WTC11 (cell line): ENCODE results near the gene SPEM1. TPM values are rescaled to one million over a fixed set of nuclear protein-coding genes. Genes with fewer than 3 reads are reported as not detected.

ENCODE experiments used
- ATAC-seq: fragments of 200-7000 bp; cut with Tn5 transposase; 2 replicates; pipeline ENCODE4 v1.10.0; 2021; ENCODE audit warnings: mild to moderate bottlenecking, moderate library complexity
- CTCF ChIA-PET: fragments of 300-600 bp; sonication (Branson Sonifier 250); formaldehyde crosslinking; loops from one replicate; lab custom pipeline; 2021; ENCODE audit warnings: antibody characterized with exemption; lab: Charles Lee
- POLR2A ChIA-PET: fragments of 350-600 bp; sonication (Branson Sonifier 250); formaldehyde crosslinking; loops from one replicate; lab custom pipeline; 2021; ENCODE audit warnings: antibody characterized with exemption; lab: Charles Lee
- DNase-seq: peaks from one replicate; pipeline ENCODE4 v3.0.0; 2021; ENCODE audit warnings: low spot score
- H3K27ac Mint-ChIP-seq: 2 replicates; pipeline ENCODE4 v1.8.0; 2021; ENCODE audit warnings: mixed read lengths
- H3K27me3 Mint-ChIP-seq: 2 replicates; pipeline ENCODE4 v1.8.0; 2021; ENCODE audit warnings: low read depth, mild to moderate bottlenecking, moderate library complexity, mixed read lengths
- H3K36me3 Mint-ChIP-seq: 2 replicates; pipeline ENCODE4 v1.8.0; 2021; ENCODE audit warnings: mixed read lengths
- H3K4me1 Mint-ChIP-seq: 2 replicates; pipeline ENCODE4 v1.8.0; 2022; ENCODE audit warnings: mixed read lengths
- H3K4me3 Mint-ChIP-seq: 2 replicates; pipeline ENCODE4 v1.8.0; 2021; ENCODE audit warnings: mild to moderate bottlenecking, moderate library complexity, mixed read lengths
- H3K9me3 Mint-ChIP-seq: 2 replicates; pipeline ENCODE4 v1.8.0; 2021; ENCODE audit warnings: mixed read lengths
- ATF1 ChIP-seq: sonication (generic); formaldehyde crosslinking; IDR thresholded peaks from 2 replicates; pipeline ENCODE4 v1.8.1; 2023; ENCODE audit warnings: mild to moderate bottlenecking, moderate library complexity, missing genetic modification reagents
- CREM ChIP-seq: sonication (generic); formaldehyde crosslinking; IDR thresholded peaks from 2 replicates; pipeline ENCODE4 v1.8.1; 2022; ENCODE audit warnings: mild to moderate bottlenecking, missing genetic modification reagents, moderate library complexity
- E2F5 ChIP-seq: sonication (generic); formaldehyde crosslinking; IDR thresholded peaks from 2 replicates; pipeline ENCODE4 v1.8.1; 2022; ENCODE audit warnings: mild to moderate bottlenecking, moderate library complexity, missing genetic modification reagents
- GABPB1 ChIP-seq: sonication (generic); formaldehyde crosslinking; IDR thresholded peaks from 2 replicates; pipeline ENCODE4 v1.8.1; 2023; ENCODE audit warnings: mild to moderate bottlenecking, missing genetic modification reagents
- HMGA2 ChIP-seq: fragments of 250-450 bp; sonication (Bioruptor Pico); IDR thresholded peaks from 2 replicates; pipeline ENCODE4 v1.4.0; 2021; ENCODE audit warnings: mild to moderate bottlenecking, moderate library complexity
- PRRX2 ChIP-seq: fragments of 250-450 bp; sonication (Bioruptor Pico); IDR thresholded peaks from 2 replicates; pipeline ENCODE4 v1.8.0; 2021; ENCODE audit warnings: mild to moderate bottlenecking
- RELA ChIP-seq: sonication (generic); formaldehyde crosslinking; IDR thresholded peaks from 2 replicates; pipeline ENCODE4 v1.8.1; 2022; ENCODE audit warnings: missing genetic modification reagents, mild to moderate bottlenecking, borderline replicate concordance
- SMAD3 ChIP-seq: sonication (generic); formaldehyde crosslinking; IDR thresholded peaks from 2 replicates; pipeline ENCODE4 v1.8.0; 2022; ENCODE audit warnings: missing genetic modification reagents, mild to moderate bottlenecking, borderline replicate concordance
- TCF7 ChIP-seq: sonication (generic); formaldehyde crosslinking; IDR thresholded peaks from 2 replicates; pipeline ENCODE4 v1.8.0; 2022; ENCODE audit warnings: mild to moderate bottlenecking, low read depth, missing genetic modification reagents, moderate library complexity
- TEAD1 ChIP-seq: sonication (generic); formaldehyde crosslinking; IDR thresholded peaks from 2 replicates; pipeline ENCODE4 v1.8.0; 2022; ENCODE audit warnings: mild to moderate bottlenecking, missing genetic modification reagents
- TEAD4 ChIP-seq: sonication (generic); formaldehyde crosslinking; IDR thresholded peaks from 2 replicates; pipeline ENCODE4 v1.8.0; 2022; ENCODE audit warnings: mild to moderate bottlenecking, missing genetic modification reagents
- ZNF416 ChIP-seq: fragments of 250-450 bp; sonication (Bioruptor Pico); IDR thresholded peaks from 2 replicates; pipeline ENCODE4 v1.9.0; 2021; ENCODE audit warnings: mild to moderate bottlenecking, inconsistent platforms
- ZNF532 ChIP-seq: fragments of 250-450 bp; sonication (Bioruptor Pico); IDR thresholded peaks from 2 replicates; pipeline ENCODE4 v1.9.0; 2021; ENCODE audit warnings: mild to moderate bottlenecking, borderline replicate concordance
- total RNA-seq: library from RNA; stranded (reverse); gene quantifications from 3 replicates; pipeline ENCODE4 v1.2.3, GENCODE V29; 2021
- TF ChIP-seq, protein P1 (sequence below): sonication (generic); formaldehyde crosslinking; IDR thresholded peaks from 2 replicates; pipeline ENCODE4 v1.8.0; 2022; ENCODE audit warnings: mild to moderate bottlenecking, missing genetic modification reagents
- TF ChIP-seq, protein P2 (sequence below): sonication (generic); formaldehyde crosslinking; IDR thresholded peaks from 2 replicates; pipeline ENCODE4 v1.8.0; 2022; ENCODE audit warnings: mild to moderate bottlenecking, missing genetic modification reagents
- TF ChIP-seq, protein P3 (sequence below): fragments of 250-450 bp; sonication (Bioruptor Pico); conservative IDR thresholded peaks from 2 replicates; pipeline ENCODE4 v1.9.0; 2021; ENCODE audit warnings: mild to moderate bottlenecking

Gene SPEM1
- total RNA-seq, 1 experiment from 2014 or later = 0.35 TPM

DNA sequence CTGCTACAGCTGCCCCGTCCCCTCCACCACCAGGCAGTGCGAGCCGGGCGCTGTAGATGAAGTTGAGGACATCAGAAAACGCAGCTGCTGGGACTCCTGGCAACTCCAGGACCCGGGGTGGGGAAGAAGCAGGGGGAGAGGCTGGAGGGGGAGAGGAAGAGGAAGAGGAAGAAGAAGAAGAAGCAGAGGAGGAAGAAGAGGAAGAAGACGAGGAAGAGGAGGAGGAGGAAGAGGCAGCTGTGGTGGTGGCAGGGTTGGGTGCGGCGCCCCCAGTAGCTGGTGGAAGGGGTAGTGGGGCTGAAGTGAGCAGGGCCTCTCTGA is 46.2 kb downstream of the SPEM1 start (continued):
- TF ChIP-seq ZNF532 (no peak), GABPB1 (CRISPR knock-in tag) (no peak), PRRX2 (CRISPR knock-in tag) (no peak), SMAD3 (CRISPR knock-in tag) (no peak), ATF1 (CRISPR knock-in tag) (no peak), TEAD1 (CRISPR knock-in tag) (no peak)
- TF ChIP-seq, protein P1, sequence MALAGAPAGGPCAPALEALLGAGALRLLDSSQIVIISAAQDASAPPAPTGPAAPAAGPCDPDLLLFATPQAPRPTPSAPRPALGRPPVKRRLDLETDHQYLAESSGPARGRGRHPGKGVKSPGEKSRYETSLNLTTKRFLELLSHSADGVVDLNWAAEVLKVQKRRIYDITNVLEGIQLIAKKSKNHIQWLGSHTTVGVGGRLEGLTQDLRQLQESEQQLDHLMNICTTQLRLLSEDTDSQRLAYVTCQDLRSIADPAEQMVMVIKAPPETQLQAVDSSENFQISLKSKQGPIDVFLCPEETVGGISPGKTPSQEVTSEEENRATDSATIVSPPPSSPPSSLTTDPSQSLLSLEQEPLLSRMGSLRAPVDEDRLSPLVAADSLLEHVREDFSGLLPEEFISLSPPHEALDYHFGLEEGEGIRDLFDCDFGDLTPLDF (CRISPR knock-in tag) = no peak
- TF ChIP-seq, protein P2, sequence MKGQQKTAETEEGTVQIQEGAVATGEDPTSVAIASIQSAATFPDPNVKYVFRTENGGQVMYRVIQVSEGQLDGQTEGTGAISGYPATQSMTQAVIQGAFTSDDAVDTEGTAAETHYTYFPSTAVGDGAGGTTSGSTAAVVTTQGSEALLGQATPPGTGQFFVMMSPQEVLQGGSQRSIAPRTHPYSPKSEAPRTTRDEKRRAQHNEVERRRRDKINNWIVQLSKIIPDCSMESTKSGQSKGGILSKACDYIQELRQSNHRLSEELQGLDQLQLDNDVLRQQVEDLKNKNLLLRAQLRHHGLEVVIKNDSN = no peak
- TF ChIP-seq, all 79 proteins: peak for 0

- TF ChIP-seq, protein P3, sequence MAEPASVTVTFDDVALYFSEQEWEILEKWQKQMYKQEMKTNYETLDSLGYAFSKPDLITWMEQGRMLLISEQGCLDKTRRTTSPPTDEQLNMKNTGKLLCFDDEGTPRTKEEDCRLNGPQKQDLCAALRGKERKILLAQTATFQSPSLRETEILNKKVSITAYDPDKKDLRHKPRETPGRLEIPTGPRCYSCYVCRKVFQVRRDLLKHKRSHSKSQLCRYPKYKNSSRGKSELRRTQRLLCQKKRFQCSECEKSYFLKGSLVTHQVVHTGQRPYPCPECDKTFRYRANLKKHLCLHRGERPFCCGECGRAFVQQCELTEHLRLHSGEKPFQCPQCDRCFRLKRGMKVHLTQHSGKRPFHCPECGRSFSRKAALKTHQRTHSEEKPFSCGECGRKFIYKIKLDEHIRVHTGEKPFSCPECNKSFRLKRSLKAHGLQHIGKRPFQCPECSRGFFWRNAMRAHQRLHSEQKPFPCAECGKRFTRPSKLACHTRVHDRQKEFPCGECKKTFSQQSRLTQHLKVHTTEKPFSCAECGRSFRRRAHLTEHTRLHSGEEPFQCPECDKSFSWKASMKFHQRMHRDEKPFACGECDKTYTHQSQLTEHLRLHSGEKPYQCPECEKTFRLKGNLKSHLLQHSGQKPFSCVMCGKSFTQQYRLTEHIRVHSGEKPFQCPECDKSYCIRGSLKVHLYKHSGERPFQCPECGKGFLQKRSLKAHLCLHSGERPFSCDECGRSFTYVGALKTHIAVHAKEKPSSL = no peak
- TF ChIP-seq TCF7 (CRISPR knock-in tag) (no peak), HMGA2 (CRISPR knock-in tag) (no peak), RELA (CRISPR knock-in tag) (no peak), E2F5 (CRISPR knock-in tag) (no peak), TEAD4 (CRISPR knock-in tag) (no peak), CREM (no peak), ZNF416 (CRISPR knock-in tag) (no peak)
- TF ChIP-seq, all 79 proteins: peak for 0
- Mint-ChIP-seq H3K27ac (peak overlapping the region; percentile 36; the same call in 1 of the 2 replicates), H3K4me1 (0 out of 2 replicates have a peak, but pooled peaks cover 6% of the 10 kb centered on the region), H3K36me3 (no peaks in the 10 kb centered on the region), H3K4me3 (no peak overlapping the region), H3K9me3 (no peaks in the 10 kb centered on the region), H3K27me3 (no peaks in the 10 kb centered on the region)
- ATAC-seq (no peak), DNase-seq (no peak)
- POLR2A ChIA-PET = no interaction called here
- CTCF ChIA-PET = interaction anchor here (0.6 kb wide), 1 partner anchor 12 kb away, joined by 3 read pairs; no protein-coding TSS in a partner anchor
Measured at GRCh38 chr17:7466639-7467341, 46.7 kb downstream of the SPEM1 start.
